Measurements from ENCODE around the gene PTPRT. TPM values are rescaled to one million over a fixed set of nuclear protein-coding genes. Genes with fewer than 3 reads are reported as not detected.

PTPRT gene
- total RNA-seq, 6 experiments from 2014 or later = not detected

DNA sequence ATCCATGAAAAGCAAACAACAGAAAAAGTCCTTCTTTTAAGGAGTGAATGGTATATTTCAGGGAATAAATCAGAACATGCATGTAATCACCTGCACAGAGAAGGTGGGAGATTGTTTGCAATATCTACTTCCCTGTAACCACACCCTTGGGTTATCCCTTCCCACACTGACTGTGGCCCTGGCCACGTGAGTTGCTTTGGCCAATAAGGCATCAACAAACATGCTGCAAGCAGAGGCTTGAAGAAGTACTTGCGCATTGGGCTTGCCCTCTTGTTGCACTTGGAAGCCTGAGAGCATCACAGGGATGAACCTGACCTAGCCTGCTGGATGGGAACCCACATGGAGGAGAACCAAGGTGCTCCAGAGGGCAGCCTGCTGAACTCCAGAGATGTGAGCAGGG lies 208.5 kb downstream of the PTPRT start:
- Mint-ChIP-seq H3K36me3 (ENCODE audit: low read depth) (peaks cover 4% of the 10 kb centered on the region), H3K27me3 (ENCODE audit: insufficient read depth) (no peaks in the 10 kb centered on the region), H3K27ac (no peak overlapping the region), H3K9me3 (peaks cover 55% of the 10 kb centered on the region), H3K4me3 (no peak overlapping the region), H3K4me1 (ENCODE audit: low read depth) (no peaks in the 10 kb centered on the region)
- DNase-seq = no peak
- TF ChIP-seq, protein P1, sequence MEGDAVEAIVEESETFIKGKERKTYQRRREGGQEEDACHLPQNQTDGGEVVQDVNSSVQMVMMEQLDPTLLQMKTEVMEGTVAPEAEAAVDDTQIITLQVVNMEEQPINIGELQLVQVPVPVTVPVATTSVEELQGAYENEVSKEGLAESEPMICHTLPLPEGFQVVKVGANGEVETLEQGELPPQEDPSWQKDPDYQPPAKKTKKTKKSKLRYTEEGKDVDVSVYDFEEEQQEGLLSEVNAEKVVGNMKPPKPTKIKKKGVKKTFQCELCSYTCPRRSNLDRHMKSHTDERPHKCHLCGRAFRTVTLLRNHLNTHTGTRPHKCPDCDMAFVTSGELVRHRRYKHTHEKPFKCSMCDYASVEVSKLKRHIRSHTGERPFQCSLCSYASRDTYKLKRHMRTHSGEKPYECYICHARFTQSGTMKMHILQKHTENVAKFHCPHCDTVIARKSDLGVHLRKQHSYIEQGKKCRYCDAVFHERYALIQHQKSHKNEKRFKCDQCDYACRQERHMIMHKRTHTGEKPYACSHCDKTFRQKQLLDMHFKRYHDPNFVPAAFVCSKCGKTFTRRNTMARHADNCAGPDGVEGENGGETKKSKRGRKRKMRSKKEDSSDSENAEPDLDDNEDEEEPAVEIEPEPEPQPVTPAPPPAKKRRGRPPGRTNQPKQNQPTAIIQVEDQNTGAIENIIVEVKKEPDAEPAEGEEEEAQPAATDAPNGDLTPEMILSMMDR (IDR thresholded peaks at IDR 0.05) = no peak

DNA sequence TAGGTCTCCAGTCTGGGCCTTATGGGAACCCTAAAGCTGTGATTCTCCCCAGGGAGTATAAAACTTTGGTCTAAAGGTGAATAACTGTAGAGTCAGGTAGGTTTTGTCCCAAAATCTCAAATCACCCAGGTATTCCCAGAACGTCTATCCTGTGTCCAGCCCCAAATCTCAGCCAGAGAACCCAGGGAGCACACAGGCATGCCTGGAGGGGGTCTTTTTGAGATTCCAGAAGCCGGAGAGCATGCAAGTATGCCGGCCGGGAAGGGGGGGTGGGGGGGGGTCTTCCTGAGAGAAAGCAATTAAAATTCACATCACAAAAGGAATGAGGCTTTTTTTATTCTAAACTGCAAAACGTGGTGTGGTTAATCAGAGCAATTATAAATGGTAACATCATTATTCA lies 210.0 kb downstream of the PTPRT start:
- peaks cover 48% of the 10 kb centered on the region for H3K9me3 Mint-ChIP-seq
- peaks cover 2% of the 10 kb centered on the region for H3K36me3 Mint-ChIP-seq (ENCODE audit: low read depth)
- H3K4me3 Mint-ChIP-seq = no peak overlapping the region
- no peaks in the 10 kb centered on the region for H3K4me1 Mint-ChIP-seq (ENCODE audit: low read depth)
- TF ChIP-seq, protein P1 (IDR thresholded peaks at IDR 0.05) = no peak
- no peaks in the 10 kb centered on the region for H3K27me3 Mint-ChIP-seq (ENCODE audit: insufficient read depth)
- DNase-seq = no peak
- H3K27ac Mint-ChIP-seq = no peak overlapping the region

- TF ChIP-seq, protein P1 (IDR thresholded peaks at IDR 0.05) = no peak
- no peaks in the 10 kb centered on the region for H3K4me1 Mint-ChIP-seq (ENCODE audit: low read depth)
- H3K27ac Mint-ChIP-seq = no peak overlapping the region
- no peaks in the 10 kb centered on the region for H3K36me3 Mint-ChIP-seq (ENCODE audit: low read depth)
- H3K9me3 Mint-ChIP-seq = peaks cover 45% of the 10 kb centered on the region
- no peaks in the 10 kb centered on the region for H3K27me3 Mint-ChIP-seq (ENCODE audit: insufficient read depth)
- no peak for DNase-seq
- no peak overlapping the region for H3K4me3 Mint-ChIP-seq
Observed at GRCh38 chr20:42978184-42978974, 211.3 kb downstream of the PTPRT start.

- Mint-ChIP-seq H3K27ac (no peak overlapping the region), H3K36me3 (ENCODE audit: low read depth) (no peaks in the 10 kb centered on the region), H3K4me3 (no peak overlapping the region), H3K27me3 (ENCODE audit: insufficient read depth) (no peaks in the 10 kb centered on the region), H3K4me1 (ENCODE audit: low read depth) (no peaks in the 10 kb centered on the region), H3K9me3 (peaks cover 50% of the 10 kb centered on the region)
- TF ChIP-seq, protein P1 (IDR thresholded peaks at IDR 0.05) = no peak
- DNase-seq = no peak
Observed at GRCh38 chr20:42975974-42976373, 213.7 kb downstream of the PTPRT start.

- TF ChIP-seq, protein P1 (IDR thresholded peaks at IDR 0.05) = no peak
Observed at GRCh38 chr20:42974347-42974746, 215.4 kb downstream of the PTPRT start.

More at GRCh38 chr20:42974347-42974746, 215.4 kb downstream of the PTPRT start:
- DNase-seq = no peak
- Mint-ChIP-seq H3K4me1 (ENCODE audit: low read depth) (no peaks in the 10 kb centered on the region), H3K36me3 (ENCODE audit: low read depth) (no peaks in the 10 kb centered on the region), H3K27me3 (ENCODE audit: insufficient read depth) (no peaks in the 10 kb centered on the region), H3K27ac (no peak overlapping the region), H3K9me3 (peaks cover 50% of the 10 kb centered on the region), H3K4me3 (no peak overlapping the region)
